ENCODE data around the gene RANBP17. TPM values are rescaled to one million over a fixed set of nuclear protein-coding genes. Genes with fewer than 3 reads are reported as not detected.

RANBP17 gene
- total RNA-seq, 1 donor from 2014 or later = 49.7 TPM

GRCh38 chr5:170903075-170903474, 41.3 kb downstream of the RANBP17 start:
- Mint-ChIP-seq H3K4me1 (no peaks in the 10 kb centered on the region), H3K27me3 (ENCODE audit: insufficient read depth, low read depth) (no peaks in the 10 kb centered on the region), H3K9me3 (peaks cover 25% of the 10 kb centered on the region), H3K4me3 (no peak overlapping the region), H3K27ac (no peak overlapping the region), H3K36me3 (peaks cover 41% of the 10 kb centered on the region)
- Histone ChIP-seq H3K9ac (no peak overlapping the region), H3K27ac (no peak overlapping the region), H3F3A (ENCODE audit: low read depth) (no peaks in the 10 kb centered on the region), H3K79me2 (ENCODE audit: low read depth) (no peaks in the 10 kb centered on the region), H3K9me3 (ENCODE audit: low read depth) (no peaks in the 10 kb centered on the region), H3K27me3 (no peaks in the 10 kb centered on the region), H3K4me3 (no peak overlapping the region), H4K20me1 (ENCODE audit: low read depth) (no peaks in the 10 kb centered on the region), H3K4me1 (no peaks in the 10 kb centered on the region), H3K4me2 (no peak overlapping the region), H2AFZ (replicated peaks) (no peak overlapping the region), H3K36me3 (peaks cover 3% of the 10 kb centered on the region)
- TF ChIP-seq EZH2 (IDR thresholded peaks at IDR 0.05) = no peak
- TF ChIP-seq CTCF (IDR thresholded peaks at IDR 0.05) = no peak
- no peak for TF ChIP-seq EZH2phosphoT487 (IDR thresholded peaks at IDR 0.05)
- DNase-seq (ENCODE audit: low spot score) = peak; percentile 22

- TF ChIP-seq EZH2 (IDR thresholded peaks at IDR 0.05) (no peak), EZH2phosphoT487 (IDR thresholded peaks at IDR 0.05) (no peak), CTCF (IDR thresholded peaks at IDR 0.05) (no peak)
- Histone ChIP-seq H3K9ac (no peak overlapping the region), H3K9me3 (ENCODE audit: low read depth) (no peaks in the 10 kb centered on the region), H3K27me3 (no peaks in the 10 kb centered on the region), H3K4me1 (no peaks in the 10 kb centered on the region), H3K36me3 (no peaks in the 10 kb centered on the region), H3K4me2 (no peak overlapping the region), H3K79me2 (ENCODE audit: low read depth) (no peaks in the 10 kb centered on the region), H3F3A (ENCODE audit: low read depth) (no peaks in the 10 kb centered on the region), H2AFZ (replicated peaks) (no peak overlapping the region), H3K4me3 (no peak overlapping the region), H4K20me1 (ENCODE audit: low read depth) (no peaks in the 10 kb centered on the region), H3K27ac (no peak overlapping the region)
- H3K4me3 Mint-ChIP-seq = no peak overlapping the region
- no peaks in the 10 kb centered on the region for H3K9me3 Mint-ChIP-seq
- DNase-seq (ENCODE audit: low spot score) = no peak
- no peaks in the 10 kb centered on the region for H3K4me1 Mint-ChIP-seq
- H3K36me3 Mint-ChIP-seq = peaks cover 5% of the 10 kb centered on the region
- H3K27ac Mint-ChIP-seq = no peak overlapping the region
- no peaks in the 10 kb centered on the region for H3K27me3 Mint-ChIP-seq (ENCODE audit: insufficient read depth, low read depth)
Observed at GRCh38 chr5:170907758-170908157, 45.9 kb downstream of the RANBP17 start.

- Mint-ChIP-seq H3K36me3 (no peaks in the 10 kb centered on the region), H3K9me3 (no peaks in the 10 kb centered on the region), H3K4me3 (no peak overlapping the region), H3K27me3 (ENCODE audit: insufficient read depth, low read depth) (no peaks in the 10 kb centered on the region), H3K4me1 (no peaks in the 10 kb centered on the region), H3K27ac (no peak overlapping the region)
- TF ChIP-seq EZH2phosphoT487 (IDR thresholded peaks at IDR 0.05) (no peak), CTCF (IDR thresholded peaks at IDR 0.05) (no peak), EZH2 (IDR thresholded peaks at IDR 0.05) (no peak)
- Histone ChIP-seq H2AFZ (replicated peaks) (no peak overlapping the region), H4K20me1 (ENCODE audit: low read depth) (no peaks in the 10 kb centered on the region), H3K36me3 (no peaks in the 10 kb centered on the region), H3K4me1 (no peaks in the 10 kb centered on the region), H3F3A (ENCODE audit: low read depth) (no peaks in the 10 kb centered on the region), H3K4me3 (no peak overlapping the region), H3K9ac (no peak overlapping the region), H3K9me3 (ENCODE audit: low read depth) (no peaks in the 10 kb centered on the region), H3K27me3 (no peaks in the 10 kb centered on the region), H3K27ac (no peak overlapping the region), H3K4me2 (no peak overlapping the region), H3K79me2 (ENCODE audit: low read depth) (no peaks in the 10 kb centered on the region)
- DNase-seq (ENCODE audit: low spot score) = no peak
Observed at GRCh38 chr5:170913573-170913972, 51.8 kb downstream of the RANBP17 start.
